Measurements from ENCODE around the gene CYP2W1.

- TF ChIP-seq ZNF274 (IDR thresholded peaks at IDR 0.05; ENCODE audit: low read length) (no peak), ZNF274 (tag by site-specific recombination; IDR thresholded peaks at IDR 0.05; ENCODE audit: borderline replicate concordance) (no peak), CTCF (tag by site-specific recombination; IDR thresholded peaks at IDR 0.05) (no peak), ZNF449 (tag by site-specific recombination; IDR thresholded peaks at IDR 0.05) (no peak), ZNF394 (tag by site-specific recombination; IDR thresholded peaks at IDR 0.05; ENCODE audit: borderline replicate concordance) (no peak), GLI2 (tag by site-specific recombination; IDR thresholded peaks at IDR 0.05; ENCODE audit: borderline replicate concordance, low read depth) (no peak), ZBTB7A (tag by site-specific recombination; IDR thresholded peaks at IDR 0.05; ENCODE audit: low read depth) (no peak)
Measured at GRCh38 chr7:1022356-1022755, 39.4 kb downstream of the CYP2W1 start.

All from HEK293 (cell line).